ENCODE data around the gene CR1. TPM values are rescaled to one million over a fixed set of nuclear protein-coding genes. Genes with fewer than 3 reads are reported as not detected.

Gene CR1
- total RNA-seq, 6 experiments from 2014 or later, result 1.1 to 7.8 (median 2.0) TPM

GRCh38 chr1:207651583-207651982 lies 155.6 kb downstream of the CR1 start:
- Histone ChIP-seq H3K4me1 (no peaks in the 10 kb centered on the region), H3K36me3 (no peaks in the 10 kb centered on the region), H3K27ac (no peak overlapping the region), H3K27me3 (no peaks in the 10 kb centered on the region), H3K9me3 (no peaks in the 10 kb centered on the region), H3K4me3 (no peak overlapping the region)
- intact Hi-C loops (cut with DNase I), result no loop called here
- ATAC-seq, result no peak
- no peak for DNase-seq
- 100% methylated on average over 1 of the region's 1 CpG for WGBS (ENCODE audit: insufficient coverage, low coverage, low lambda C conversion rate, missing lambda C conversion rate)
- TF ChIP-seq CTCF (IDR thresholded peaks at IDR 0.05), result no peak
- TF ChIP-seq POLR2A (IDR thresholded peaks at IDR 0.05), result no peak

- Histone ChIP-seq H3K27ac (no peak overlapping the region), H3K9me3 (no peaks in the 10 kb centered on the region), H3K4me3 (no peak overlapping the region), H3K4me1 (no peaks in the 10 kb centered on the region), H3K36me3 (no peaks in the 10 kb centered on the region), H3K27me3 (no peaks in the 10 kb centered on the region)
- ATAC-seq (peak in 3 of 4 donors; percentile 30 to 57 (median 32)), DNase-seq (no peak)
- WGBS (ENCODE audit: insufficient coverage, low coverage, low lambda C conversion rate, missing lambda C conversion rate), result 23% methylated on average over 2 of the region's 2 CpGs
- no peak for TF ChIP-seq POLR2A (IDR thresholded peaks at IDR 0.05)
- peak; percentile 12 to 36 (median 25) for TF ChIP-seq CTCF (IDR thresholded peaks at IDR 0.05)
- intact Hi-C loops (cut with DNase I), result no loop called here
Measured at GRCh38 chr1:207654320-207654719, 158.4 kb downstream of the CR1 start.

GRCh38 chr1:207658408-207658807 lies 162.5 kb downstream of the CR1 start:
- Histone ChIP-seq H3K4me3 (no peak overlapping the region), H3K27ac (no peak overlapping the region), H3K4me1 (no peaks in the 10 kb centered on the region), H3K27me3 (no peaks in the 10 kb centered on the region), H3K36me3 (no peaks in the 10 kb centered on the region), H3K9me3 (no peaks in the 10 kb centered on the region)
- TF ChIP-seq POLR2A (IDR thresholded peaks at IDR 0.05), result no peak
- no peak for TF ChIP-seq CTCF (IDR thresholded peaks at IDR 0.05)
- no peak for DNase-seq
- WGBS (ENCODE audit: insufficient coverage, low coverage, low lambda C conversion rate, missing lambda C conversion rate), result 40% methylated on average over 1 of the region's 7 CpGs
- no peak for ATAC-seq
- intact Hi-C loops (cut with DNase I), result no loop called here

GRCh38 chr1:207658904-207659485 lies 163.0 kb downstream of the CR1 start:
- peak in 1 of 4 donors; percentile 24 for ATAC-seq
- Histone ChIP-seq H3K36me3 (no peaks in the 10 kb centered on the region), H3K9me3 (no peaks in the 10 kb centered on the region), H3K27ac (no peak overlapping the region), H3K4me1 (no peaks in the 10 kb centered on the region), H3K4me3 (no peak overlapping the region), H3K27me3 (no peaks in the 10 kb centered on the region)
- WGBS (ENCODE audit: insufficient coverage, low coverage, low lambda C conversion rate, missing lambda C conversion rate), result 80% methylated on average over 1 of the region's 9 CpGs
- DNase-seq, result no peak
- intact Hi-C loops (cut with DNase I), result no loop called here
- TF ChIP-seq POLR2A (IDR thresholded peaks at IDR 0.05) (no peak), CTCF (IDR thresholded peaks at IDR 0.05) (no peak)

Data from right lobe of liver (tissue), 6 donors.